SH-SY5Y (cell line): ENCODE results near the gene TC2N.

Experiments
- GATA2 ChIP-seq: IDR thresholded peaks from 2 replicates; pipeline ENCODE4 v1.6.1; 2011; ENCODE audit warnings: mild to moderate bottlenecking, low read depth, low read length
- GATA3 ChIP-seq: IDR thresholded peaks from 2 replicates; pipeline ENCODE4 v1.6.1; 2011; ENCODE audit warnings: low read depth, mild to moderate bottlenecking, low read length, moderate library complexity

- TF ChIP-seq GATA2 (no peak), GATA3 (no peak)
Observed at GRCh38 chr14:91910196-91910595, 42.9 kb upstream of the TC2N start.
